ENCODE measurements around the gene ABCD4.

The ABCD4 gene

DNA sequence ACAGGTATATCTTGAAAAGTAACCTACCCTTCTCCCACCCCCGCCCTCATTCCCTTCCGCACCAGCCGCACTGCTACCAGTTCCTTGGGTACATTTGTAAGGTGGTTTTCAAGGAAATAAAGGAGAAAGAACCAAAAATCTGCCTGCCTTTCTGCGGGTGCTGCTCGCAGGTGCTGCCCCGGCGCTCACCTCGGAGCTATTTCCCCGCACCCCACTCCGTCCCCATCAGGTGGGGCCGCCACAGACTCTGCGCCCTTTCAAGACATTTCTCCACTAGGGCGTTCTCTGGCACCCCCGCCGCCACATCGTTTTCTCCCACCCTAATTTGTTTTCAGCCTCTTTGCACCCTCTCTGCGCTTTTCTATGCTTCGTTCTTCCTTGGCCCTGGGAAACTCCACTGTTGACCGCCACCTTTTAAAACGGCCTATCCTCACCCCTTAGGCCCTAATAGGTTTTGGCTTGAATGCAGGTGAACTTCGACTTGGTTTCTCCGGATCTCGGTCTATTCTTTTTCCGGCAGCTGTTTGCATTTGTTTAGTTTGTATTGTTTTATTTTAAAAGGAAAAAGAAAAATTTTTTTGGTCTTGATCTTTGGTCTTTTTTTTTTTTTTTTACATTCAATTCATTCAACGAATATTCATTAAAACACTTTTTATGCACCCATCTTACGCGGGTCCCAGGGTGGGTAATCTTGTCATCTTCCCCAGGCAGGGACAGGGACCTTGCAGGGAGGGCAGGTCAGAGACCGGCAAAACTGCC is 60.5 kb downstream of the ABCD4 start:
- H3K4me1 ChIP-seq: no peaks in the 10 kb centered on the region
- in situ Hi-C loops (cut with MboI; ENCODE audit: low sequenced_read_pairs): no loop called here
- H3K4me3 ChIP-seq: no peak overlapping the region
- peaks cover 71% of the 10 kb centered on the region for H3K27me3 ChIP-seq (ENCODE audit: low read depth)
- no peak for DNase-seq (ENCODE audit: low spot score in 2 of 2)
- H3K36me3 ChIP-seq (replicated peaks): no peaks in the 10 kb centered on the region
- no peaks in the 10 kb centered on the region for H3K9me3 ChIP-seq

DNA sequence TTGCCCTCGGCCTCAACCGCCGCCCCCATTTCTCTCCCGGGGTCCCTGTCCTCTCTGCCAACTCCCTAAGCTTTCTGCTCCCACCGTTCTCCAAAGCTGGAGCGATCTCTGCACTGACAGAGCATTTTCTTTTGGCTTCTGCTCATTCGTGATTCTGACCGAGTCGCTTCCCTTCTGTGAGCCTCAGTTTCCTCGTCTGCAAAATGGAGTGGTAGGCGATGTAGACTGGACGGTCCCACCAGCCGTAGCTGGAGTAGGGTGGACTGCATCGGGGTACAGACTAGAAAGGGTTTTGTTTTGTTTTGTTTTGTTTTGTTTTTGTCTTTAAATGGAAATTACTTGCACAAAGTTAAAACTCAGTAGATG is 61.1 kb downstream of the ABCD4 start:
- Histone ChIP-seq H3K4me1 (no peaks in the 10 kb centered on the region), H3K36me3 (replicated peaks) (no peaks in the 10 kb centered on the region), H3K4me3 (no peak overlapping the region), H3K27me3 (ENCODE audit: low read depth) (peaks cover 71% of the 10 kb centered on the region), H3K9me3 (no peaks in the 10 kb centered on the region)
- DNase-seq (ENCODE audit: low spot score in 2 of 2): no peak
- in situ Hi-C loops (cut with MboI; ENCODE audit: low sequenced_read_pairs): no loop called here

DNA sequence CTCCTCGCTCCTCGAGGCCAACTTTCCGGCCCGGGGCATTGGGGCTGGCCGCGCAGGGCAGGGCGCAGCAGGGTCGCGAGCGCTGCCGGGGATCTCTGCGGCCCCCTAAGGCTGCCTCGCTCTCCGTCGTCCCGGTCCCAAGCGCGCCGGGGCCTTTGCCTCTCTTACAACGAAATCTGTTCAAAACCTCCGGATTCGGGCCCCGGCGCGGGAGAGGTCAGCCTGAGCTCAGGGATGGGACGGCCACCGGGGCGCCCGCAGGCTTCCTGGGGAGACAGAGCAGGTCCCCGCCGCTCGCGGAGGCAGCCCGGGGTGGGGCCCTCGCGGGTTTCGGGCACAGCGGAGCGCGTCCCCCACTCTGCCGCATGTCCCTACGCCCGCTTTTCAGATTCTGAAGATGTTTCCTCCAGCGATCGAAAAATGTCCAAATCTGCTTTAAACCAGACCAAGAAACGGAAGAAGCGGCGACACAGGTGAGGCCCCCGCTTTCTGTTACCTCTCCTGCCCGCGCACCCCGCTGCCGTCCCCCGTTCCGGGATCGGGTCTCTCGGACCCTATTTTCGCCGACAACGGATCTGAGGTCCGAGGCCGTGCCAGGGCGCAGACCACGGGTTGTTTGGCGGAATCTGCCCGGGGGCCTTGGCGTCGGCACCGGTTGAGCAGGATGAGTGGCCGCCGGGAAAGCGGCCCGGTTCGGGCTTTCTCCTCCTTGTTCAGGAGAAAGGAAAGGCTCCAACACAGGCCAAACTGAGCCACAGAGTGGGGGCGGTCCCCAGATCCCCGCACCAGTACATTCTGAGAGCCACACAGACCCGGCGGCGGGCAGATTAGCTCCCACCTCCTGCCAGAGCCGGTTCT is 61.7 kb downstream of the ABCD4 start:
- Histone ChIP-seq H3K9me3 (no peaks in the 10 kb centered on the region), H3K4me3 (no peak overlapping the region), H3K27me3 (ENCODE audit: low read depth) (peaks cover 71% of the 10 kb centered on the region), H3K36me3 (replicated peaks) (no peaks in the 10 kb centered on the region), H3K4me1 (no peaks in the 10 kb centered on the region)
- in situ Hi-C loops (cut with MboI; ENCODE audit: low sequenced_read_pairs): no loop called here
- no peak for DNase-seq (ENCODE audit: low spot score in 2 of 2)

DNA sequence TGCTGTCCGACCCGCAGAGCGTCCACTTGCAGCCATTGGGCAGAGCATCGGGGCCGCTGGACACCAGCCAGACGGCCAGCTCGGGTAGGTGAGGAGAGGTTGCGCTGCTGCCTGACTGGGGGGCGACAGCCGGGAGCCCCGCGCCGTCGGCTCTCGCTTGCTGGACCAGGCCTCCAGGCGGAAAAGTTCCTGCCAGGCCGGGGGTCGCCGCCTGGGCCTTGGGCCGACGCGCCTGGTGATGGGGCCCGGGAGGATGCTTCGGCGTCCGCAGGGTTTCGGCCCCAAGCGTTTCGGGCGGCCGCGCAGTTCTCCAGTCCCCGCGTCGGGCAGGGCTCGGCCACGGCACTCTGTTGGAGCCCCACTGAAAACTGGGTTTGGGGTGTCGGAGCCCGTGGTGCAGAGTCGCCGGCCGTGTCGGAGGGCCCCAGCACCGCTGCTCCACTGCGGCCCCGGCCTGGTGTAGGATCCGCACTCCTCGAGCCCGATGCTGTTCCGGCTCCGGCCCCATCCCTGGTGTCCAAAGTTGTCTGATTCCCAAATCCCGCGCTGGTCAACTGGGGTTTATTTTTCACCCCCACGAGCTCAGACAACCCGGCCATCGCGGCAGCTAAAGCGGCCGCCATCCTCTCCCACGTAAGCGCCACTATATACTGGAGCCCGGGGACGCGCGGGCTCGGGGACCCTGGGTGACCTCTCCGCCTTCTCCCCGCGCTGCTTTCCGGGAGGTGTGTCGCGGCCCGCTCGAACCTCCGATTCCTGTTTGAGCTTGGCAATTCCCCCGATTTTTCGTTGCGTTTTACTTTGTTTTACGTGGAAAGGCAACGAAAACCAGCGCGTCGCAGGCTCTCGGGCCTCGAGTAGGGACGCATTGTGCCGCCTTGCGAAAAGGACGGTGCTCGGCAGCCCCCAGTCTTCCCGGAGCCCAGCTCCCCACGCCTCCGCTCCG is 62.6 kb downstream of the ABCD4 start:
- peaks cover 71% of the 10 kb centered on the region for H3K27me3 ChIP-seq (ENCODE audit: low read depth)
- H3K4me1 ChIP-seq: no peaks in the 10 kb centered on the region
- no peak for DNase-seq (ENCODE audit: low spot score in 2 of 2)
- H3K36me3 ChIP-seq (replicated peaks): no peaks in the 10 kb centered on the region
- no peak overlapping the region for H3K4me3 ChIP-seq
- H3K9me3 ChIP-seq: no peaks in the 10 kb centered on the region
- in situ Hi-C loops (cut with MboI; ENCODE audit: low sequenced_read_pairs): no loop called here

DNA sequence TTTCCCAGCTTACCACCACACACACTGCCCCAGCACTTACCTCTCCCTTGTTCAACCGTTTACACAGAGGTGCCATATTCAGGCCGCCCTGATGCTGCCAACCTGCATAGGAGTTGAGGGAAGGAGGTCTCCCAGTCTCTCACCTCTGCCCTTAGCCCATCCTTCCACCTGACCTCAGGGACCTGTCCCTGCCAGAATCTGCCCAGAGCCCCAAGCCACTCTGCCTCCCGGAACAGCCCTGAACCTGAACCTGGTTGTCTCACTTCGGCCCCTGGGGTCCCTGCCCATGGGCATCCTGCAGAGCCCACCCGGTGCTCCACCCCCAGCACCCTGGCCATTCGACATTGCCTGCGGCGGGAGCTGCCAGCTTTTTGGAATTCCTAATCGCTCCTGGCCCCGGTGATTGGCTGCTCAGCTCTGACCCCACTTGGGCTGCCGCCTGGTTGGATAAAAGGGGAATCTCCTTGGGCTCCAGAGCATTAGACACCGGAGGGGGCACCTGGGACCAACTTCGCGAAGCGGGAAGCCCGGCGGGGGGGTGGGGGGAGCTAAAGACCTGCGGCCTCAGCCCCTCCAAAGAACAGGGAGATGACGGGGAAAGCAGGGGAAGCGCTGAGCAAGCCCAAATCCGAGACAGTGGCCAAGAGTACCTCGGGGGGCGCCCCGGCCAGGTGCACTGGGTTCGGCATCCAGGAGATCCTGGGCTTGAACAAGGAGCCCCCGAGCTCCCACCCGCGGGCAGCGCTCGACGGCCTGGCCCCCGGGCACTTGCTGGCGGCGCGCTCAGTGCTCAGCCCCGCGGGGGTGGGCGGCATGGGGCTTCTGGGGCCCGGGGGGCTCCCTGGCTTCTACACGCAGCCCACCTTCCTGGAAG is 63.5 kb downstream of the ABCD4 start, which contains the start of gene VSX2:
TSS of gene VSX2 (plus strand) at position 476 of the 874 bp plus-strand sequence. CDS start at position 589, 113 bp downstream.
- Histone ChIP-seq H3K9me3 (no peaks in the 10 kb centered on the region), H3K27me3 (ENCODE audit: low read depth) (peaks cover 68% of the 10 kb centered on the region), H3K36me3 (replicated peaks) (no peaks in the 10 kb centered on the region), H3K4me1 (no peaks in the 10 kb centered on the region), H3K4me3 (no peak within 1 kb of the TSS)
- in situ Hi-C loops (cut with MboI; ENCODE audit: low sequenced_read_pairs): no loop called here
- DNase-seq (ENCODE audit: low spot score in 2 of 2): no peak

DNA sequence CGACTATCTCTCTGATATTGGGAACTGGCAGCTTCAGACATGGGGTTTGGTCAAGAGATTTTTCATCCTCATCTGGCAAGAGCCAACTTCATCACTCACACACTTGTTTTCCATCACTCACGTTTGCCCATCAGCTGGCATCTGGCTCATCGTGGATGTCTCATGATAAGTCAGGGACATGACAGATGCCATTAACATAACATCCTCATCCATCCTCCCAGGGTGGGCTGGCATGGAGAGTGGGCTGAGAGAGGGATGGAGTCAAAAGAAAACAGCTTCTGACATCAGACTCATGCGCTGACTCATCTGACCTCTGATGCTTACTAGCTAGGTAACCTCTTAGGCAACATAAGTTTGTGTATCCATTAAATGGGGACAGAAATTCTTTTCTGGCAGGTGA is 65.3 kb downstream of the ABCD4 start:
- no peaks in the 10 kb centered on the region for H3K9me3 ChIP-seq
- H3K36me3 ChIP-seq (replicated peaks): no peaks in the 10 kb centered on the region
- H3K4me1 ChIP-seq: no peaks in the 10 kb centered on the region
- DNase-seq (ENCODE audit: low spot score in 2 of 2): no peak
- in situ Hi-C loops (cut with MboI; ENCODE audit: low sequenced_read_pairs): no loop called here
- no peak overlapping the region for H3K4me3 ChIP-seq
- H3K27me3 ChIP-seq (ENCODE audit: low read depth): peaks cover 51% of the 10 kb centered on the region

Measured in HAP-1 (cell line).